GM18499 (cell line): ENCODE results near the gene TM7SF2.
A peak's percentile ranks its signal among the peaks of the same experiment; 100 is the strongest.

ENCODE experiments used
- ATAC-seq: cut with Tn5 transposase; IDR thresholded peaks from one replicate; pipeline ENCODE4 v1.9.1; 2021; ENCODE audit warnings: moderate number of reproducible peaks; ENCODE audit not compliant: insufficient read depth, unreplicated experiment

Gene TM7SF2

GRCh38 chr11:65087827-65088226 is 23.8 kb upstream of the TM7SF2 start:
- no peak for ATAC-seq

GRCh38 chr11:65089621-65090020 is 22.1 kb upstream of the TM7SF2 start:
- no peak for ATAC-seq

- no peak for ATAC-seq
Observed at GRCh38 chr11:65090628-65091027, 21.0 kb upstream of the TM7SF2 start.

GRCh38 chr11:65095427-65095826 is 16.2 kb upstream of the TM7SF2 start:
- no peak for ATAC-seq

GRCh38 chr11:65095974-65096806 is 15.5 kb upstream of the TM7SF2 start, which contains the start of gene VPS51:
Gene VPS51, plus strand, starts transcription at chr11:65096214. Its CDS starts 37 bp downstream, at chr11:65096251.
- peak; percentile 51 for ATAC-seq

GRCh38 chr11:65096926-65097325 is 14.7 kb upstream of the TM7SF2 start:
- no peak for ATAC-seq

GRCh38 chr11:65100674-65101350 is 10.9 kb upstream of the TM7SF2 start:
- ATAC-seq: no peak

- ATAC-seq: no peak
Observed at GRCh38 chr11:65102142-65103095, 9.3 kb upstream of the TM7SF2 start.

GRCh38 chr11:65103476-65103875 is 8.2 kb upstream of the TM7SF2 start:
- no peak for ATAC-seq

- no peak for ATAC-seq
Observed at GRCh38 chr11:65104628-65105027, 7.0 kb upstream of the TM7SF2 start.

- no peak for ATAC-seq
Observed at GRCh38 chr11:65107078-65107477, 4.6 kb upstream of the TM7SF2 start.

GRCh38 chr11:65107751-65108468 is 3.8 kb upstream of the TM7SF2 start:
- ATAC-seq: no peak

GRCh38 chr11:65108469-65109123 is 3.1 kb upstream of the TM7SF2 start:
- ATAC-seq: no peak

- ATAC-seq: no peak
Observed at GRCh38 chr11:65109231-65110198, 2.2 kb upstream of the TM7SF2 start.

GRCh38 chr11:65110354-65110861 is 1.3 kb upstream of the TM7SF2 start:
- no peak for ATAC-seq

- ATAC-seq: no peak
Observed at GRCh38 chr11:65111159-65111743, 421 bp upstream of the TM7SF2 start.

- no peak for ATAC-seq
Observed at GRCh38 chr11:65112546-65113360, 1.1 kb downstream of the TM7SF2 start.
